Brain microvascular endothelial cell (primary cell): ENCODE results near the gene TLNRD1.

Experiments used
- DNase-seq: peaks from one replicate; pipeline ENCODE4 v3.0.0-alpha.2; 2020
- H3K27ac ChIP-seq: fragments of 250-450 bp; sonication (Bioruptor Pico); 2 replicates; pipeline ENCODE4 v1.5.1; 2020; ENCODE audit warnings: mild to moderate bottlenecking, moderate library complexity
- H3K27me3 ChIP-seq: fragments of 250-450 bp; sonication (Bioruptor Pico); replicated peaks from 2 replicates; pipeline ENCODE4 v1.5.1; 2020; ENCODE audit warnings: mild to moderate bottlenecking
- H3K36me3 ChIP-seq: fragments of 250-450 bp; sonication (Bioruptor Pico); replicated peaks from 2 replicates; pipeline ENCODE4 v1.5.1; 2020; ENCODE audit warnings: mild to moderate bottlenecking
- H3K4me3 ChIP-seq: 2 replicates; pipeline ENCODE4 v1.5.1; 2011; ENCODE audit warnings: low read depth, mild to moderate bottlenecking, control low read depth, low read length, moderate library complexity
- CTCF ChIP-seq: IDR thresholded peaks from 2 replicates; pipeline ENCODE4 v1.5.1; 2011; ENCODE audit warnings: low read depth, mild to moderate bottlenecking, moderate library complexity, low read length, control low read depth, inconsistent platforms; ENCODE audit errors: missing control alignments
- in situ Hi-C: cut with HindIII; loops from 2 replicates; pipeline ENCODE4 v1.10.0; 2017; ENCODE audit warnings: low sequenced_read_pairs, low pct_ligation_motif_present

The TLNRD1 gene

GRCh38 chr15:80989518-80990478 lies 10.9 kb upstream of the TLNRD1 start, which contains the start of gene MESD:
MESD (minus strand) TSS chr15:80989819; CDS start chr15:80989791, 28 bp downstream.
- no peaks in the 10 kb centered on the region for H3K36me3 ChIP-seq
- in situ Hi-C loops, result no loop called here
- peak; percentile 93 for DNase-seq
- no peaks in the 10 kb centered on the region for H3K27me3 ChIP-seq
- TF ChIP-seq CTCF, result no peak
- peak within 1 kb of the TSS; percentile 92 for H3K4me3 ChIP-seq
- peak within 1 kb of the TSS; percentile 76 for H3K27ac ChIP-seq

- in situ Hi-C loops, result no loop called here
- H3K4me3 ChIP-seq, result no peak overlapping the region
- TF ChIP-seq CTCF, result no peak
- no peaks in the 10 kb centered on the region for H3K27me3 ChIP-seq
- DNase-seq, result no peak
- H3K27ac ChIP-seq, result no peak overlapping the region
- H3K36me3 ChIP-seq, result no peaks in the 10 kb centered on the region
These were observed 9.8 kb upstream of the TLNRD1 start for GRCh38 chr15:80990955-80991354.

DNA sequence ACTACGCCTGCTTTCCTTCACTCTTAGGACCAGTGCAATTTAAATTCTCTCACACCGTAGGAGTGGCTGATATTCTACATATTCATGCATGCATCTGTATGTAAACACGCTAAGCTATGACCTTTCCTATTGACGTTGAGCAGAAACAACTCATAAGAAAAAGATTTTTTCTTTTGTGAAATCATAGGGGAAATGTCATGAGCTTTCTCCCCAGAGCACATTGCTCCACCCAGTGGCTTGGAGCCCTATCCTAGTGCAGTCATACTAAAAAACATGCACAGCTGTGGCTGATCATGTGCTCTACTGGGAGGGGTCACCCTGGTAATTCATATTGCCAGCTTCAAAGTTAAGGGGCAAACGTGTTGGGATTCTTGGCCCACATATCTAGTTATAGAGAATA lies 9.3 kb upstream of the TLNRD1 start:
- no peak for DNase-seq
- in situ Hi-C loops, result no loop called here
- no peak overlapping the region for H3K27ac ChIP-seq

DNA sequence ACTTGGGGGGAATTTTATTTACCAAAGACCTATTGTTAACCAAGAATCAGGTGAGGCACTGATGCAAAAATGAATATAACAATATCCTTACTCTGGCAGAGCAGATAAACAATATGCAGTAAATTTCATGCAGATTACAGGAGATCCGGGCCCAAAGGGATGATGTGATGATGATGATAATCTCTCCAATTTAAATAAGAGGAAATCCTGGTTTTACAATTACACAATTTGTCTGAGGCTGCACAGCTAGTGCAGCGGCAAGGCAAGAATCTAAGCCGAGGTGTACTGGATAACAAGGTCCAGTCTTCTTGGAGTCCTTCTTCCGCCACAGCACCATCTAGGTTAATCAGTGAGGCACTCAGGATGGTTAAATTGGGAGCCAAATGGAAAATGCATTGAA lies 8.7 kb upstream of the TLNRD1 start:
- H3K27ac ChIP-seq, result no peak overlapping the region
- TF ChIP-seq CTCF, result no peak
- no peaks in the 10 kb centered on the region for H3K27me3 ChIP-seq
- no peaks in the 10 kb centered on the region for H3K36me3 ChIP-seq
- in situ Hi-C loops, result no loop called here
- DNase-seq, result no peak
- no peak overlapping the region for H3K4me3 ChIP-seq

More for the DNA sequence above, 9.3 kb upstream of the TLNRD1 start:
- Histone ChIP-seq H3K36me3 (no peaks in the 10 kb centered on the region), H3K4me3 (no peak overlapping the region), H3K27me3 (no peaks in the 10 kb centered on the region)
- TF ChIP-seq CTCF, result no peak

DNA sequence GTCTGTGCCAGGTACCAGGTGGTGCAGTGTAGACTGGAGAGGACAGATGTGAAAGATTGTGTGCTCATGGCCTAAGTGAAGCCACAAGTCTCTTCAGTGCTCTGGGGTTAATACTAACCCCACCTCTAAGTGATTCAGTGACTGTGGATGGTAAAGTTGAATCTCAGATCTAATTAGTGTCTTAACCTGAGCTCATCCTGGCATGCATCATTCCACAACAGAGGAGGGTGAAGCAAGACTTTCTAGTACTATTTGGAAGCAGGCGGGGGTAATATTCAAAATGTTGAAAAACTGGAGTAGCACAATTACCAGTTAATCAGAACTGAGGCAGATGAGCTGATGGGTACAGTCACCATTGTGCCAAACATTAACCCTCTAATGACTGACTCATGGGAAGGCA lies 8.3 kb upstream of the TLNRD1 start:
- no peak for DNase-seq
- Histone ChIP-seq H3K27me3 (no peaks in the 10 kb centered on the region), H3K27ac (no peak overlapping the region), H3K4me3 (no peak overlapping the region), H3K36me3 (no peaks in the 10 kb centered on the region)
- in situ Hi-C loops, result no loop called here
- no peak for TF ChIP-seq CTCF
